ENCODE data around the gene N4BP2. TPM values are rescaled to one million over a fixed set of nuclear protein-coding genes. Genes with fewer than 3 reads are reported as not detected.

The N4BP2 gene
- total and polyA plus RNA-seq, 2 of the 8 experiments (the other 6 are each of a cell fraction or from before 2014, with no cell fraction given), result 4.4 to 44.7 TPM

DNA sequence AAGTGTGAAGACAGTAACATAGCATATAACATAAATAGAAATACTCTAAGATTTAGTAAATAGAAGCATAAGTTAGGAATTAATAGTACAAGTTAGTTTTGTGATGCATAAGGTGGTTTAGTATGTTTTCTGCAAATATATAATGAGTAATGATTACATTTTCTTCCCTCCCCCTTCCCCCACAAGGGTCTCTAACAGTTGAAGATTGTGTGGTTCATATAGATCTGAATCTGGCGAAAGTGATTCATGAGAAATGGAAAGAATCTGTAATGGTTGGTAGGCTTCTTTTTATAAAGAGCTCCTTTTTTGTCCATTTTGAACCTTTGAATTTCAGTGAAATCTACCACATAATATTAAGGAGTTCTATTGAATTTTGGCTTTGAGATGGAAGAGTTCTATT is 66.3 kb downstream of the N4BP2 start (continued):
- TF ChIP-seq SAP30 (IDR thresholded peaks at IDR 0.05; ENCODE audit: insufficient read depth, insufficient replicate concordance, low read length) (no peak), SIN3A (conservative IDR thresholded peaks at IDR 0.05 in 1 of 2, IDR thresholded peaks at IDR 0.05 in 1 of 2; ENCODE audit: low read depth in 1 of 2, low read length in 2 of 2) (no peak), TBP (IDR thresholded peaks at IDR 0.05; ENCODE audit: low read depth, low read length) (no peak), EP300 (IDR thresholded peaks at IDR 0.05; ENCODE audit: borderline replicate concordance in 1 of 2, low read depth in 2 of 2, low read length in 2 of 2) (no peak), RBBP5 (IDR thresholded peaks at IDR 0.05; ENCODE audit: borderline replicate concordance, low read depth, low read length) (no peak)
